Measurements from ENCODE around the gene FBLN7. TPM values are rescaled to one million over a fixed set of nuclear protein-coding genes. Genes with fewer than 3 reads are reported as not detected.

FBLN7 gene, protein sequence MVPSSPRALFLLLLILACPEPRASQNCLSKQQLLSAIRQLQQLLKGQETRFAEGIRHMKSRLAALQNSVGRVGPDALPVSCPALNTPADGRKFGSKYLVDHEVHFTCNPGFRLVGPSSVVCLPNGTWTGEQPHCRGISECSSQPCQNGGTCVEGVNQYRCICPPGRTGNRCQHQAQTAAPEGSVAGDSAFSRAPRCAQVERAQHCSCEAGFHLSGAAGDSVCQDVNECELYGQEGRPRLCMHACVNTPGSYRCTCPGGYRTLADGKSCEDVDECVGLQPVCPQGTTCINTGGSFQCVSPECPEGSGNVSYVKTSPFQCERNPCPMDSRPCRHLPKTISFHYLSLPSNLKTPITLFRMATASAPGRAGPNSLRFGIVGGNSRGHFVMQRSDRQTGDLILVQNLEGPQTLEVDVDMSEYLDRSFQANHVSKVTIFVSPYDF
- 0.18 and 0.30 TPM in 2 replicates for total RNA-seq

DNA sequence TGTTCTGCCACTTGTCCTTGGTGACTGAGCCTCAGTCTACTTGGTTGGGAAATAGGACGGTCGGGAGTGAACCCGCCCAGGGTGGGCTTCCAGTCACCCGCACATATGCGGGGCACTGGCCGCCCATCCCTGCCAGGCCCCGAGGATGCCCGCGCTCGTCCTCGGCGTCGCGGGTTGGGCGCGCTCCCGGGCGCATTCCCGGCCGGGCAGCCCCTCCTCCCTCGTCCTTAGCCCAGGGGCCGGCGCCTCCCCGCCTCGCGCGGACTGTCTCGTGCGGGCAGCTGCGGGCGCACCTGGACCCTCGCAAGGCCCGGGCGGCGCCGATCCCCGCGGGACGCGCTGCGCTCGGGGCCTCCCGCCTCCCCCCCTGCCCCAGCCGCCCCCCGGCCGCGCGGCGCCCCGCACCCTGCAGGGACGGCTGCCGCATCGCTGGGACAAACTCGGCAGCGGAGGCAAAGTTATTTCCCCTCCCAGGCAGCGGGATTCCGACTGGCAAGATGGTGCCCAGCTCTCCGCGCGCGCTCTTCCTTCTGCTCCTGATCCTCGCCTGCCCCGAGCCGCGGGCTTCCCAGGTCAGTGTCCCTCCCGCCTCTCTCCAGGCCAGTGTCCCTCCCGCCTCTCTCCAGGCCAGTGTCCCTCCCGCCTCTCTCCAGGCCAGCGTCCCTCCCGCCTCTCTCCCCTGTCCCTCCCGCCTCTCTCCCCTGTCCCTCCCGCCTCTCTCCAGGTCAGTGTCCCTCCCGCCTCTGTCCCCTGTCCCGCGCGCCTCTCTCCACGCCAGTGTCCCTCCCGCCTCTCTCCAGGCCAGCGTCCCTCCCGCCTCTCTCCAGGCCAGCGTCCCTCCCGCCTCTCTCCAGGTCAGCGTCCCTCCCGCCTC lies at the start of gene FBLN7:
Gene FBLN7, plus strand, starts transcription at position 227 of the 874 bp plus-strand sequence. Its CDS starts 271 bp downstream, at position 498.

Other genes with a start within 250 kb of the FBLN7 start
- gene MERTK, start 239.8 kb upstream of the FBLN7 start, total RNA-seq: 0.30 and 0.46 TPM in 2 replicates
- 74.7 and 115 TPM in 2 replicates for gene TMEM87B, start 83.1 kb upstream of the FBLN7 start, total RNA-seq
- gene ZC3H8, start 116.7 kb downstream of the FBLN7 start, total RNA-seq: 6.6 and 6.8 TPM in 2 replicates
- 5.9 and 6.7 TPM in 2 replicates for gene ZC3H6, start 137.2 kb downstream of the FBLN7 start, total RNA-seq